22Rv1 (cell line): Measurements from ENCODE around the gene PRAME.

Source experiments
- H3K27ac ChIP-seq: fragments of 450-650 bp; 2 replicates; pipeline ENCODE4 v1.5.1; 2017
- CTCF ChIP-seq: fragments of 450-650 bp; IDR thresholded peaks from 2 replicates; pipeline ENCODE4 v1.5.1; 2017; ENCODE audit warnings: mild to moderate bottlenecking
- ZFX ChIP-seq: fragments of 450-650 bp; IDR thresholded peaks from 2 replicates; pipeline ENCODE4 v1.6.1; 2017; ENCODE audit warnings: antibody characterized with exemption, borderline replicate concordance

The PRAME gene

DNA sequence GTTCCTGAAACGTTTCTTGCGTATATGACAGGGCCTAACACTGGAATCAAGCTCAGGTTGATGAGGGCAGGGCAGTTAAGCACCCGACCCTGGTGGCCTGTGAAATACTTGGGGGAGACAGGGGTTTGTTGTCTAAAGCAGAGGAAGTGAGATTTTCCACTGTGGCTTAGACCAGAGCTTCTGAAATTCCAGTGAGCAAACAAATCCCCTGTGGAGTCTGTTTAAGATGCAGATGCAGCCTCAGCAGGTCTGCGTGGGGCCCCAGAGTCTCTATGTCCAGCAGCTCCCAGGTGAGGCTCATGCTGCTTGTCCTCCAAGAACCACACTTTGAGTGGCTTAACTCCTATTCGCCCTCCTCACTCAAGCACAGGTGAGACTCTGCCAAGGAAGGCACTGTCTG, 39.1 kb upstream of the PRAME start:
- TF ChIP-seq ZFX: no peak
- TF ChIP-seq CTCF: no peak
- no peak overlapping the region for H3K27ac ChIP-seq

GRCh38 chr22:22595001-22595835, 36.2 kb upstream of the PRAME start:
- no peak overlapping the region for H3K27ac ChIP-seq
- TF ChIP-seq ZFX (no peak), CTCF (no peak)

DNA sequence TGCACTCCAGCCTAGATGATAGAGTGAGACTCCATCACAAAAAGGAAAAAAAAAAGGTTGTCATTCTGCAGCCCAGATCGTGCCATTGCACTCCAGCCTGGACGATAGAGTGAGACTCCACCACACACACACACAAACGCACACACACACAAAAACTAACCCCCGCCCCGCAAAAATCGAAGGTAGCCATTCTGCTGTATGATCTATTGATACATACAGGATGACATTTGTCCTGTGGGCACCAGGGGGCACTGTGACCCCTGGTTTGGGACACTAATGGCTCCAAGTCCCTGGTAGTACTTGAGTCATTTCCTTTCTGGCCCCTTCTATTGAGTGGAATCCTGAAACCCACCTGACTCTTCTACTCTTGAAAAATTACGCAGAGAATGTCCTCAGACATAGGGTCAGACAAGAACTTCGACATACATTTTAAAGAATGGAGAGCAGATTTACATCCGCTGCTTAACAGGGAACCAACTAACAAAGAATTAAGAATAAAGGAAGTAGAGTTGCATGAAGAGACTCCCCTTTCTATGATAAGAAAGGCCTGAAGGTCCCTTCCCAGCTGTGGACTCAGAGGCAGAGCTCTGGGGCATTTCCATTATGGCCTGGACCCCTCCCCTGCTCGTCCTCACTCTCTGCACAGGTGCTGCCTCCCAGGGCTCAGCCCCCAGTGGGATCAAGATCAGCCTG, 35.0 kb upstream of the PRAME start:
- no peak overlapping the region for H3K27ac ChIP-seq
- TF ChIP-seq ZFX: no peak
- peak; percentile 92 for TF ChIP-seq CTCF

- H3K27ac ChIP-seq: no peak overlapping the region
- no peak for TF ChIP-seq CTCF
- TF ChIP-seq ZFX: no peak
These were observed 34.2 kb upstream of the PRAME start for GRCh38 chr22:22593250-22593649.

DNA sequence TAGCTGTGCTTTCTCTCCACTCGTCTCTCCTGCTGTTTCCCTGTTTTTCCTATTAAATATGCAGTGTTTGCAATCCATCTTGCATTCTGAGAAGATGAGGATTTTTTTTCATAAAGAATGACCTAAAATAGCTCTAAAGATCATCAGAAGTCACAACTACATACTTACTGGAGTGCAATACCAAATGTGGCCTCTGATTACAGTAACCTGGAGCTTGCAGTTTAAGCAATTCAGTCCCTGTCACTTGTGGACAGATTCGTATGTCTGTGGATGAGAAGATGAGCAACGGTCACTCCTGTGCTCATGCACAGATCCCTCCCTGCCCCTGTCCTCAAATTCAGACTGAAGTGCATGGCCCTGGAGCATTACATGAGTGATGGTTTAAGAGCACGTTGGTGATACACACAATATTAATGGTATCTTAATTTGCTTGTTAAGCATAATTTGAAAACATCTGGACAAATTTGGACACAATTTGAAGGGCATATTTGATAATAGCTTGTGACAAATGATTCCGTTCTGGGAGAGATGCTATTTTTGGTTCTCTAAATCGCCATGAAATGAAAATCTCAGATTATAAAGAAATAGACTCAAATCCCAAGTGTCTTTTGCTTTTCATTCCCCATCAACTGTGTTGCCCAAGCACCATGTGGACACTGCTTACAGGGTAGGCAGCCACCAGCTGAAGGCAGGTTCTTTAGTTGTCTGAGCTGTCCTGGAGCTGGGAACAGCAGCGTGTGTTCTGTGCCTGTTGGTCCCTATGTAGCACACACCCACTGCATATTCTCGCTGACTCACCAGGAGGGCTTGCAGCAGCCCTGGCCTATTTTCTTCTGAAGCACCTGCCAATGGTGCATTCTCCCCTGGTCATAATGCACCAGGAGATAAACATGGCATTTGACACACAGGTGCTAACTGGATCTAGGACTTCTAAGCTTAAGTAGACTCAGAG, 32.6 kb upstream of the PRAME start:
- TF ChIP-seq CTCF (no peak), ZFX (no peak)

DNA sequence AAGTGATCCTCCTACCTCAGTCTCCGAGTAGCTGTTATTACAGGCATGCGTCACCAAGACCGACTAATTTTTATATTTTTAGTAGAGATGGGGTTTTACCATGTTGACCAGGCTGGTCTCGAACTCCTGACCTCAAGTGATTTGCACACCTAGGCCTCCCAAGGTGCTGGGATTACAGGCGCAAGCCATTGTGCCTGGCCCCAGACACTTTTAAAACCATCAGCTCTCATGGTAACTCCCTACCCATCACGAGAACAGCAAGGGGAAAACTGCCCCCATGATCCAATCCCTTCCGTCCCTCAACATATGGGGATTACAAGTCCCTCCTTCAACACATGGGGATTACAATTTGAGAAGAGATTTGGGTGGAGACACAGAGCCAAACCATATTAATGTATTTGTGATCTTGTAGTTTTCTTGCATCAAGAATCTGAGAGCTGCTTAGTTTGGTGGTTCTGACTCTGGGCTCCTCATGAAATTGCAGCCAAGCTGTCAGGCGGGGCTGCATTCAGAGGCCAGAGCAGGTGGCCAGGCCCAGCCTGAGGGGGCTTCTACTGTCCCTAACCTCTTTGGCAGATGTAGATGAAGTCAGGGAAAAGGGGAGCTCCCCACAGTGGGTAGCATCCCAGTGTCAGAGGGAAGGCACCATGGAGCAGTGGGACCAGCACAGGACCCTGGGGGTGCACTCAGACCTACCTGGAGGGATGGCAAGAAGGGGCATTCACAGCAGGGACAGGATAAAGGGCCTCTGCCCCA, 31.2 kb upstream of the PRAME start:
- TF ChIP-seq CTCF: no peak
- no peak for TF ChIP-seq ZFX
- no peak overlapping the region for H3K27ac ChIP-seq

More for the DNA sequence above, 32.6 kb upstream of the PRAME start:
- no peak overlapping the region for H3K27ac ChIP-seq
